Tibial artery (tissue), 4 donors: ENCODE data around the gene C2CD4B.

Experiments used
- DNase-seq, 2 donors: peaks; one replicate each; pipeline ENCODE4 v3.0.0-alpha.2; 2019
- H3K27ac ChIP-seq, 2 donors: fragments of 200-600 bp; sonication (generic) in 1 of 2; 1 replicate in 1 of 2; 2 replicates in 1 of 2; pipeline ENCODE4 v1.5.1; 2018 to 2019; ENCODE audit warnings: mild to moderate bottlenecking in 1 of 2
- H3K27me3 ChIP-seq, 2 donors: fragments of 200-600 bp; sonication (generic) in 1 of 2; one replicate each; pipeline versions ENCODE4 v1.5.1 to v1.6.0; 2016 to 2019
- H3K36me3 ChIP-seq, 3 donors: fragments of 200-600 bp; sonication (generic) in 2 of 3; one replicate each; pipeline ENCODE4 v1.5.1; 2016 to 2019; ENCODE audit warnings: mild to moderate bottlenecking in 2 of 3
- H3K4me1 ChIP-seq, 4 donors: fragments of 200-600 bp; sonication (generic) in 2 of 4; 1 replicate in 3 of 4; 2 replicates in 1 of 4; pipeline ENCODE4 v1.5.1; 2016 to 2019
- H3K4me3 ChIP-seq, 2 donors: fragments of 200-600 bp; sonication (generic) in 1 of 2; 1 replicate in 1 of 2; 2 replicates in 1 of 2; pipeline ENCODE4 v1.5.1; 2018 to 2019; ENCODE audit warnings: mild to moderate bottlenecking in 2 of 2
- H3K9me3 ChIP-seq, 3 donors: fragments of 200-600 bp; sonication (generic) in 1 of 3; one replicate each; pipeline ENCODE4 v1.5.1; 2016 to 2019
- intact Hi-C: fragments of 100-400 bp; cut with DNase I; formaldehyde crosslinking; loops from one replicate; pipeline ENCODE4 v1.15.0; 2023; ENCODE audit warnings: low total_unique reads
- TF ChIP-seq, protein P1 (sequence below), 2 experiments: fragments of 200-600 bp in 1 of 2; fragments of 450-650 bp in 1 of 2; IDR thresholded peaks; one replicate each; pipeline ENCODE4 v1.5.1; 2017 to 2019; ENCODE audit warnings: antibody characterized with exemption in 2 of 2, mild to moderate bottlenecking in 1 of 2, moderate library complexity in 1 of 2

Gene C2CD4B

DNA sequence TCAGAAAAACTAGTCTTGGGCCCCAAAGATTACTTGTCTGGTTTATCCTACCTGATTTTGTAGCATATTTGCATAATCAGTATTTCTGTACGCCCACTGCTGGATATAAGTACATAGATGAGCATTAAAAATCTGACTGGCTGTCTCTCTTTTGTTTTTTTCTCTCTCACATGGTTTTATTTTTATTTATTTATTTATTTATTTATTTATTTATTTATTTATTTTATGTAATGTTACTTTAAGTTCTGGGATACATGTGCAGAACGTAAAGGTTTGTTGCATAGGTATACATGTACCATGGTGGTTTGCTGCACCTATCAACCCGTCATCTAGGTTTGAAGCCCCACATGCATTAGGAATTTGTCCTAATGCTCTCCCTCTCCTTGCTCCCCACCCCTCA lies 31.9 kb downstream of the C2CD4B start:
- intact Hi-C loops, result no loop called here

DNA sequence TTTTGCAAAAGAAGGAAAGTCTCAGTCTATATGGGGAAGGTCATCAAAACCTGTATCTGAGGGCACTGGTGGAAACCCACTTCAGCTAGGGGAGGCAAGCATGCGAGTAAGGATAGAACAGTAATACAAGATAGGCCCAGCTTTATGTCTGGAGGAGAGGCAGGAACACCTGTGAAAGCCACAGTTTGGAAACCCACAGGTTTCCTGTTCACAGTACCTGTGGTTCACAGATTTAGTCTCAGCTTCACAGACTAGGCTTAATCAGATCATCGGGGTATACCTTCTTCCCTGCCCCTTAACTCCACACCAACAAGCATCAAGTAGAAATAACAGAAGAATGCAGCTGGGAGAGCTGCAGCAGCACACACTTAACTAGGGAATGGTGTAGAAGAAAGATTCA lies 36.2 kb downstream of the C2CD4B start:
- no peaks in the 10 kb centered on the region for H3K9me3 ChIP-seq
- TF ChIP-seq, protein P1, sequence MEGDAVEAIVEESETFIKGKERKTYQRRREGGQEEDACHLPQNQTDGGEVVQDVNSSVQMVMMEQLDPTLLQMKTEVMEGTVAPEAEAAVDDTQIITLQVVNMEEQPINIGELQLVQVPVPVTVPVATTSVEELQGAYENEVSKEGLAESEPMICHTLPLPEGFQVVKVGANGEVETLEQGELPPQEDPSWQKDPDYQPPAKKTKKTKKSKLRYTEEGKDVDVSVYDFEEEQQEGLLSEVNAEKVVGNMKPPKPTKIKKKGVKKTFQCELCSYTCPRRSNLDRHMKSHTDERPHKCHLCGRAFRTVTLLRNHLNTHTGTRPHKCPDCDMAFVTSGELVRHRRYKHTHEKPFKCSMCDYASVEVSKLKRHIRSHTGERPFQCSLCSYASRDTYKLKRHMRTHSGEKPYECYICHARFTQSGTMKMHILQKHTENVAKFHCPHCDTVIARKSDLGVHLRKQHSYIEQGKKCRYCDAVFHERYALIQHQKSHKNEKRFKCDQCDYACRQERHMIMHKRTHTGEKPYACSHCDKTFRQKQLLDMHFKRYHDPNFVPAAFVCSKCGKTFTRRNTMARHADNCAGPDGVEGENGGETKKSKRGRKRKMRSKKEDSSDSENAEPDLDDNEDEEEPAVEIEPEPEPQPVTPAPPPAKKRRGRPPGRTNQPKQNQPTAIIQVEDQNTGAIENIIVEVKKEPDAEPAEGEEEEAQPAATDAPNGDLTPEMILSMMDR (IDR thresholded peaks at IDR 0.05), result no peak
- no peaks in the 10 kb centered on the region for H3K27me3 ChIP-seq
- DNase-seq, result no peak
- H3K4me3 ChIP-seq, result no peak overlapping the region
- peaks cover 0 to 4% (median 0%) of the 10 kb centered on the region in 4 donors for H3K4me1 ChIP-seq
- H3K27ac ChIP-seq, result no peak overlapping the region
- intact Hi-C loops, result no loop called here
- H3K36me3 ChIP-seq, result no peaks in the 10 kb centered on the region

More for the DNA sequence above, 31.9 kb downstream of the C2CD4B start:
- no peaks in the 10 kb centered on the region for H3K27me3 ChIP-seq
- no peaks in the 10 kb centered on the region for H3K9me3 ChIP-seq
- TF ChIP-seq, protein P1 (IDR thresholded peaks at IDR 0.05), result no peak
- no peak overlapping the region for H3K27ac ChIP-seq
- H3K36me3 ChIP-seq, result no peaks in the 10 kb centered on the region
- no peak overlapping the region for H3K4me3 ChIP-seq
- DNase-seq, result no peak
- H3K4me1 ChIP-seq, result peaks cover 0 to 13% (median 5%) of the 10 kb centered on the region in 4 donors

DNA sequence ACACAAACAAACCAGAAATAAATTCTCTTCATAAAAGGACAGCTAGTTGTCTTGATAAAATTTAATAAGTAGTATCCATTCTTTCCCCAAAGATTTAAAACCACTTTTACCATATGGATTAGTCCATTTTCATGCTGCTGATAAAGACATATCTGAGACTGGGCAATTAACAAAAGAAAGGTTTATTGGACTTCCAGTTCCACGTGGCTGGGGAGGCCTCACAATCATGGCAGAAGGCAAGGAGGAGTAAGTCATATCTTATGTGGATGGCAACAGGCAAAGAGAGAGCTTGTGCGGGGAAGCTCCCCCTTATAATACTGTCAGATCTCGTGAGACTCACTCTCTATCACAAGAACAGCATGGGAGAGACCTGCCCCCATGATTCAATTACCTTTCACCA lies 38.7 kb downstream of the C2CD4B start:
- TF ChIP-seq, protein P1 (IDR thresholded peaks at IDR 0.05), result no peak
- DNase-seq, result no peak
- intact Hi-C loops, result no loop called here
- H3K9me3 ChIP-seq, result no peaks in the 10 kb centered on the region
- H3K4me1 ChIP-seq, result peaks cover 0 to 4% (median 0%) of the 10 kb centered on the region in 4 donors
- no peak overlapping the region for H3K27ac ChIP-seq
- no peaks in the 10 kb centered on the region for H3K27me3 ChIP-seq
- no peaks in the 10 kb centered on the region for H3K36me3 ChIP-seq
- H3K4me3 ChIP-seq, result no peak overlapping the region

DNA sequence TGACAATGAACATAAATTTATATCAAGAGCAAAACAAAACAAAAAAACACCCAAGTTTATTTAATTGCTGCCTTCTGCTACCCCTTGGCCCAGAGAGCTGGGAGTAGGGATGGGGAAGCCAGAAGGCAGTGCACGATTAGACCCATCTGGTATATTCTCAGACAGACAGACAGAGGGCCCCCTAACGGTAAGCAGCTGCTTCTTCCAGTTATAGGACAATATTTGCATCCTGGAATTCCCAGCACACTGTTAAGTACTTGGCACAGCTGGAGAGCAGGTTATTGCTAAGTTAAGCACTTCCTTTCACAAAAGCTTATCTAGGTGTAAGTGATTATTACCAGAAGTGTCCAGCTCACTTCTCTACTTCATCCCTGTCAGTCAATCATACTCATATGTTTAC lies 39.3 kb downstream of the C2CD4B start:
- DNase-seq, result no peak
- H3K36me3 ChIP-seq, result no peaks in the 10 kb centered on the region
- H3K27me3 ChIP-seq, result no peaks in the 10 kb centered on the region
- peaks cover 0 to 4% (median 0%) of the 10 kb centered on the region in 4 donors for H3K4me1 ChIP-seq
- H3K9me3 ChIP-seq, result no peaks in the 10 kb centered on the region
- TF ChIP-seq, protein P1 (IDR thresholded peaks at IDR 0.05), result peak in 1 of 2 experiments; percentile 11
- intact Hi-C loops, result no loop called here
- no peak overlapping the region for H3K27ac ChIP-seq
- H3K4me3 ChIP-seq, result no peak overlapping the region

DNA sequence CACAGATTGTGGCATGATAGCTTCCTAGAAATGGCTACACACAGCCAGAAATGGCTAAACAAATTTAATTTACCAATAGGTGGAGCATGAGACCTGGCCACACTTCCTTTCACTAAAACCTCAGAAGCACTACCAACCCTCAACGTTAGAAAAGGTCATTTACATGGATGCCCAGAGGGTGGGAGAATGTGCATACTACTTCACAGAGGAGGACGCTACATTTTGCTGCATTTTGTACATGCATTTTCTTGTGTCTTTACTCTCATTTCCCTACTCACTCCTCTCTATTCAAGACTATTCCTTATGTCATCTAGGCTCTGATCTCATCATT lies 40.1 kb downstream of the C2CD4B start:
- no peak overlapping the region for H3K4me3 ChIP-seq
- intact Hi-C loops, result no loop called here
- TF ChIP-seq, protein P1 (IDR thresholded peaks at IDR 0.05), result no peak
- H3K36me3 ChIP-seq, result no peaks in the 10 kb centered on the region
- H3K4me1 ChIP-seq, result peaks cover 0 to 4% (median 0%) of the 10 kb centered on the region in 4 donors
- H3K27me3 ChIP-seq, result no peaks in the 10 kb centered on the region
- no peak overlapping the region for H3K27ac ChIP-seq
- H3K9me3 ChIP-seq, result no peaks in the 10 kb centered on the region
- DNase-seq, result no peak
